Neuronal stem cell (in vitro differentiated cells): ENCODE results near the gene YIPF5.

Experiments
- DNase-seq: peaks from one replicate; pipeline ENCODE4 v3.0.0-alpha.2; 2013; ENCODE audit warnings: low spot score
- H2AFZ ChIP-seq: one replicate; pipeline ENCODE4 v1.6.1; 2013; ENCODE audit warnings: mild to moderate bottlenecking, low read length, inconsistent platforms
- H2AK5ac ChIP-seq: 2 replicates; pipeline ENCODE4 v1.6.1; 2013; ENCODE audit warnings: low read depth, mild to moderate bottlenecking, inconsistent platforms, low read length, moderate library complexity, mixed read lengths
- H2BK120ac ChIP-seq: 2 replicates; pipeline ENCODE4 v1.6.1; 2013; ENCODE audit warnings: low read depth, mild to moderate bottlenecking, inconsistent platforms, low read length, moderate library complexity, mixed read lengths
- H2BK12ac ChIP-seq: one replicate; pipeline ENCODE4 v1.6.1; 2013; ENCODE audit warnings: low read length, inconsistent platforms
- H2BK15ac ChIP-seq: 2 replicates; pipeline ENCODE4 v1.6.1; 2013; ENCODE audit warnings: mild to moderate bottlenecking, low read length, inconsistent platforms, mixed read lengths
- H2BK5ac ChIP-seq: one replicate; pipeline ENCODE4 v1.6.1; 2013; ENCODE audit warnings: inconsistent platforms, mild to moderate bottlenecking, low read length, moderate library complexity
- H3K14ac ChIP-seq: one replicate; pipeline ENCODE4 v1.6.1; 2013; ENCODE audit warnings: low read length, inconsistent platforms
- H3K18ac ChIP-seq: 2 replicates; pipeline ENCODE4 v1.6.1; 2013; ENCODE audit warnings: low read length, inconsistent platforms
- H3K23ac ChIP-seq: 2 replicates; pipeline ENCODE4 v1.6.1; 2013; ENCODE audit warnings: low read depth, mild to moderate bottlenecking, mixed read lengths, low read length, inconsistent platforms; ENCODE audit not compliant: poor library complexity
- H3K27ac ChIP-seq: replicated peaks from 3 replicates; pipeline ENCODE4 v1.5.1; 2013; ENCODE audit warnings: low read length, inconsistent platforms
- H3K27me3 ChIP-seq, 3 experiments: 2 replicates each; pipeline ENCODE4 v1.6.1; 2013; ENCODE audit warnings: low read length in 3 of 3, mild to moderate bottlenecking in 2 of 3, inconsistent platforms in 1 of 3, low read depth in 1 of 3, mixed read lengths in 1 of 3, moderate library complexity in 1 of 3; ENCODE audit not compliant: control insufficient read depth in 3 of 3, insufficient read depth in 3 of 3
- H3K36me3 ChIP-seq, 2 donors: replicated peaks in 1 of 2; 2 replicates each; pipeline ENCODE4 v1.6.1; 2013; ENCODE audit warnings: low read length in 2 of 2; ENCODE audit not compliant: control insufficient read depth in 2 of 2, insufficient read depth in 2 of 2
- H3K4ac ChIP-seq: 2 replicates; pipeline ENCODE4 v1.6.1; 2013; ENCODE audit warnings: inconsistent platforms, mild to moderate bottlenecking, low read length, moderate library complexity
- H3K4me1 ChIP-seq, 2 donors: 1 replicate in 1 of 2; 2 replicates in 1 of 2; pipeline ENCODE4 v1.6.1; 2013; ENCODE audit warnings: low read length in 2 of 2, low read depth in 1 of 2; ENCODE audit not compliant: control insufficient read depth in 2 of 2, insufficient read depth in 1 of 2
- H3K4me2 ChIP-seq: one replicate; pipeline ENCODE4 v1.6.1; 2013; ENCODE audit warnings: mild to moderate bottlenecking, low read length, inconsistent platforms; ENCODE audit not compliant: insufficient read depth, poor library complexity, severe bottlenecking
- H3K4me3 ChIP-seq, 2 donors: 2 replicates each; pipeline ENCODE4 v1.5.1; 2013; ENCODE audit warnings: low read length in 2 of 2, mild to moderate bottlenecking in 2 of 2, inconsistent platforms in 1 of 2, moderate library complexity in 1 of 2
- H3K79me1 ChIP-seq: one replicate; pipeline ENCODE4 v1.6.1; 2013; ENCODE audit warnings: low read depth, mild to moderate bottlenecking, inconsistent platforms, low read length, moderate library complexity
- H3K9ac ChIP-seq: one replicate; pipeline ENCODE4 v1.6.1; 2013; ENCODE audit warnings: mild to moderate bottlenecking, low read depth, low read length, inconsistent platforms; ENCODE audit not compliant: poor library complexity
- H3K9me3 ChIP-seq, 2 donors: replicated peaks in 1 of 2; 2 replicates each; pipeline versions ENCODE3 to v1.6.1; 2013; ENCODE audit warnings: low read length in 2 of 2, mild to moderate bottlenecking in 2 of 2, inconsistent platforms in 1 of 2, low read depth in 1 of 2, mixed read lengths in 1 of 2, moderate library complexity in 1 of 2; ENCODE audit not compliant: control insufficient read depth in 2 of 2, insufficient read depth in 1 of 2
- H4K8ac ChIP-seq: one replicate; pipeline ENCODE4 v1.6.1; 2013; ENCODE audit warnings: low read depth, mild to moderate bottlenecking, inconsistent platforms, low read length, moderate library complexity
- H4K91ac ChIP-seq: one replicate; pipeline ENCODE4 v1.6.1; 2013; ENCODE audit warnings: low read length, low read depth, mild to moderate bottlenecking, inconsistent platforms; ENCODE audit not compliant: poor library complexity
- WGBS, 2 donors: extraction: QIAGEN DNeasy Blood & Tissue Kit; methylation state at CpG; one replicate each; pipeline ENCODE4 v1.1.7; 2013; ENCODE audit warnings: missing lambda C conversion rate in 2 of 2, mixed read lengths in 1 of 2; ENCODE audit not compliant: insufficient read length in 2 of 2, insufficient replicate concordance in 1 of 2; ENCODE audit errors: extremely low coverage in 2 of 2; 5-methylcytosine and 5-hydroxymethylcytosine counted together

Gene YIPF5

GRCh38 chr5:144130306-144130705 lies 40.2 kb downstream of the YIPF5 start:
- no peak overlapping the region for H3K18ac ChIP-seq
- no peaks in the 10 kb centered on the region for H3K27me3 ChIP-seq
- H3K36me3 ChIP-seq, result no peaks in the 10 kb centered on the region
- H3K23ac ChIP-seq, result no peak overlapping the region
- H2AFZ ChIP-seq, result no peak overlapping the region
- no peaks in the 10 kb centered on the region for H3K9me3 ChIP-seq
- H3K4ac ChIP-seq, result no peak overlapping the region
- no peak overlapping the region for H3K27ac ChIP-seq
- no peak overlapping the region for H3K14ac ChIP-seq
- H2BK12ac ChIP-seq, result no peak overlapping the region
- no peak overlapping the region for H2BK5ac ChIP-seq
- no CpG with 5 or more reads among the region's 4 CpGs for WGBS, 2 donors
- H3K9ac ChIP-seq, result no peak overlapping the region
- H3K4me3 ChIP-seq, result no peak overlapping the region
- H2AK5ac ChIP-seq, result no peak overlapping the region
- peaks cover 0 to 4% of the 10 kb centered on the region in 2 donors for H3K4me1 ChIP-seq
- H4K91ac ChIP-seq, result no peak overlapping the region
- H3K4me2 ChIP-seq, result no peak overlapping the region
- H3K79me1 ChIP-seq, result no peaks in the 10 kb centered on the region
- DNase-seq, result no peak
- no peak overlapping the region for H2BK120ac ChIP-seq
- H2BK15ac ChIP-seq, result no peak overlapping the region
- no peak overlapping the region for H4K8ac ChIP-seq

GRCh38 chr5:144128844-144129243 lies 41.6 kb downstream of the YIPF5 start:
- Histone ChIP-seq H3K23ac (no peak overlapping the region), H3K14ac (no peak overlapping the region), H3K27me3 (no peaks in the 10 kb centered on the region), H3K4me3 (no peak overlapping the region), H2AFZ (no peak overlapping the region), H2BK5ac (no peak overlapping the region), H3K9me3 (no peaks in the 10 kb centered on the region), H2AK5ac (no peak overlapping the region), H3K79me1 (no peaks in the 10 kb centered on the region), H4K91ac (no peak overlapping the region), H3K4me2 (no peak overlapping the region), H2BK15ac (no peak overlapping the region), H3K4ac (no peak overlapping the region), H3K4me1 (peaks cover 0 to 5% of the 10 kb centered on the region in 2 donors), H2BK12ac (no peak overlapping the region), H3K27ac (no peak overlapping the region), H2BK120ac (no peak overlapping the region), H4K8ac (no peak overlapping the region), H3K18ac (no peak overlapping the region), H3K36me3 (no peaks in the 10 kb centered on the region), H3K9ac (no peak overlapping the region)
- WGBS, 2 donors, result no CpG with 5 or more reads among the region's 4 CpGs
- no peak for DNase-seq

GRCh38 chr5:144126707-144127106 lies 43.8 kb downstream of the YIPF5 start:
- Histone ChIP-seq H3K4me3 (no peak overlapping the region), H4K8ac (no peak overlapping the region), H3K4me1 (peaks cover 0 to 5% of the 10 kb centered on the region in 2 donors), H3K4ac (no peak overlapping the region), H3K9ac (no peak overlapping the region), H3K79me1 (no peaks in the 10 kb centered on the region), H3K23ac (no peak overlapping the region), H2BK15ac (no peak overlapping the region), H3K27me3 (no peaks in the 10 kb centered on the region), H3K9me3 (no peaks in the 10 kb centered on the region), H2BK120ac (no peak overlapping the region), H3K18ac (no peak overlapping the region), H3K4me2 (no peak overlapping the region), H4K91ac (no peak overlapping the region), H3K27ac (no peak overlapping the region), H2BK5ac (no peak overlapping the region), H3K14ac (no peak overlapping the region), H2BK12ac (no peak overlapping the region), H3K36me3 (no peaks in the 10 kb centered on the region), H2AK5ac (no peak overlapping the region), H2AFZ (no peak overlapping the region)
- DNase-seq, result no peak
- WGBS, 2 donors, result no CpG with 5 or more reads among the region's 4 CpGs

DNA sequence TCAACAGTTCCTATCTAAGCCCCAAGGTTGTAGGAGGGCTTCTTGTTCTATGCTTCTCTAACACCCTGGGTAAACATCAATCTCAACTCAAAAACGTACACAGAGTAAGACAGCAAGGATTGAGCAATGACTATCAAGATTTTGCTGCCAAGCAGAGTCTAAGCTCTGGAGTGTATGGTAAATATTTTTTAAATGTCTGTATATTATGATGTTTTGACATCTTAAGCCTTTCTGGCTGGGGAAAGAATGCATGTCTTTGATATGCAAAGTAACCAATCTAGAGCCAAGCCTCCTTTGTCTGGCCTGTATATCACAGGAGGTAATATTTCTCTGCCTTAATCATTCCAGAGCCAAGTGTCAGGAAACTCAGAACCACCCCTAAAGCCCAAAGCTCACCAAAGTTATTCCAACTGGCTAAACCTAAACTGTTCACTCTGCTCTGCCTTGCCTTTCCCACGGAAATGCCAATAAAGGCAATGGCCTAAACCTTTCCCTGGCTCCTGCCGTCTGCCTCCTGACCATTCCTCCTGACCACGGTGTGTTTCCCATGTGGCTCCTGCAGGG lies 45.2 kb downstream of the YIPF5 start:
- no peak overlapping the region for H4K91ac ChIP-seq
- no peaks in the 10 kb centered on the region for H3K27me3 ChIP-seq
- no peaks in the 10 kb centered on the region for H3K79me1 ChIP-seq
- no CpG with 5 or more reads among the region's 4 CpGs for WGBS, 2 donors
- H3K14ac ChIP-seq, result no peak overlapping the region
- no peak for DNase-seq
- H2BK120ac ChIP-seq, result no peak overlapping the region
- no peak overlapping the region for H2BK5ac ChIP-seq
- H4K8ac ChIP-seq, result no peak overlapping the region
- H3K4me1 ChIP-seq, result peaks cover 0 to 6% of the 10 kb centered on the region in 2 donors
- H3K4me2 ChIP-seq, result no peak overlapping the region
- H2BK12ac ChIP-seq, result no peak overlapping the region
- H3K23ac ChIP-seq, result no peak overlapping the region
- H3K9ac ChIP-seq, result peak overlapping the region; percentile 36
- H3K27ac ChIP-seq, result no peak overlapping the region
- no peak overlapping the region for H3K18ac ChIP-seq
- no peak overlapping the region for H2AFZ ChIP-seq
- H3K4me3 ChIP-seq, result no peak overlapping the region
- no peak overlapping the region for H2AK5ac ChIP-seq
- no peak overlapping the region for H3K4ac ChIP-seq
- H3K36me3 ChIP-seq, result no peaks in the 10 kb centered on the region
- H2BK15ac ChIP-seq, result no peak overlapping the region
- H3K9me3 ChIP-seq, result no peaks in the 10 kb centered on the region
